Keratinocyte (primary cell): ENCODE measurements around the gene HIRA. TPM values are rescaled to one million over a fixed set of nuclear protein-coding genes. Genes with fewer than 3 reads are reported as not detected.

Experiments used
- DNase-seq: peaks from one replicate; pipeline ENCODE4 v3.0.0-alpha.2; 2011; ENCODE audit warnings: low read depth, missing footprints, low spot score
- FAIRE-seq: peaks from 2 replicates; lab custom pipeline; 2011; peaks lifted over from hg19 to GRCh38; lab: Jason Lieb, UNC
- H2AFZ ChIP-seq: 2 replicates; pipeline ENCODE4 v1.6.0; 2012; ENCODE audit warnings: low read length, control low read depth, inconsistent platforms; ENCODE audit not compliant: control insufficient read depth
- H3K27ac ChIP-seq: 2 replicates; pipeline ENCODE4 v1.5.1; 2011; ENCODE audit warnings: low read length; ENCODE audit not compliant: control insufficient read depth, insufficient read depth
- H3K27me3 ChIP-seq: 3 replicates; pipeline ENCODE4 v1.6.0; 2011; ENCODE audit warnings: low read length; ENCODE audit not compliant: control insufficient read depth, insufficient read depth; ENCODE audit errors: extremely low read depth
- H3K36me3 ChIP-seq, 2 experiments: 2 replicates in 1 of 2; 3 replicates in 1 of 2; pipeline ENCODE4 v1.5.1; 2011; ENCODE audit warnings: low read length in 2 of 2, mild to moderate bottlenecking in 1 of 2; ENCODE audit not compliant: control insufficient read depth in 2 of 2, insufficient read depth in 2 of 2; ENCODE audit errors: extremely low read depth in 1 of 2
- H3K4me1 ChIP-seq: 3 replicates; pipeline ENCODE4 v1.5.1; 2011; ENCODE audit warnings: low read length; ENCODE audit not compliant: control insufficient read depth, insufficient read depth; ENCODE audit errors: extremely low read depth
- H3K4me2 ChIP-seq: 3 replicates; pipeline ENCODE4 v1.6.0; 2011; ENCODE audit warnings: low read depth, low read length; ENCODE audit not compliant: control insufficient read depth, insufficient read depth; ENCODE audit errors: extremely low read depth
- H3K4me3 ChIP-seq, 3 experiments: fragments of 200-600 bp in 1 of 3; sonication (generic) in 1 of 3; 2 replicates in 2 of 3; 3 replicates in 1 of 3; pipeline ENCODE4 v1.5.1; 2011 to 2016; ENCODE audit warnings: low read length in 3 of 3, mild to moderate bottlenecking in 3 of 3, control low read depth in 2 of 3, inconsistent platforms in 1 of 3, low read depth in 1 of 3, mixed read lengths in 1 of 3, mixed run types in 1 of 3, moderate library complexity in 1 of 3; ENCODE audit not compliant: control insufficient read depth in 2 of 3, insufficient read depth in 2 of 3; ENCODE audit errors: extremely low read depth in 1 of 3
- H3K79me2 ChIP-seq: 2 replicates; pipeline ENCODE4 v1.6.0; 2012; ENCODE audit warnings: low read length; ENCODE audit not compliant: control insufficient read depth, insufficient read depth
- H3K9ac ChIP-seq: 3 replicates; pipeline ENCODE4 v1.6.0; 2011; ENCODE audit warnings: low read length; ENCODE audit not compliant: control insufficient read depth, insufficient read depth; ENCODE audit errors: extremely low read depth
- H3K9me1 ChIP-seq: 3 replicates; pipeline ENCODE4 v1.6.0; 2011; ENCODE audit warnings: low read length; ENCODE audit not compliant: control insufficient read depth, insufficient read depth; ENCODE audit errors: extremely low read depth
- H3K9me3 ChIP-seq: 2 replicates; pipeline ENCODE4 v1.5.1; 2012; ENCODE audit warnings: low read depth, low read length; ENCODE audit not compliant: control insufficient read depth
- H4K20me1 ChIP-seq: 3 replicates; pipeline ENCODE4 v1.6.0; 2011; ENCODE audit warnings: low read length; ENCODE audit not compliant: control insufficient read depth, insufficient read depth; ENCODE audit errors: extremely low read depth
- CTCF ChIP-seq, 3 experiments: IDR thresholded peaks in 1 of 3; conservative IDR thresholded peaks in 1 of 3; optimal IDR thresholded peaks in 1 of 3; 2 replicates in 2 of 3; 3 replicates in 1 of 3; pipeline versions ENCODE3 to v1.5.1; 2011; ENCODE audit warnings: low read length in 3 of 3, mild to moderate bottlenecking in 3 of 3, moderate library complexity in 2 of 3, control low read depth in 1 of 3, inconsistent platforms in 1 of 3; ENCODE audit not compliant: insufficient read depth in 2 of 3; ENCODE audit errors: extremely low read depth in 1 of 3
- EZH2 ChIP-seq: IDR thresholded peaks from one replicate; pipeline ENCODE4 v1.6.1; 2012; ENCODE audit warnings: inconsistent platforms, mild to moderate bottlenecking, low read length, moderate library complexity
- dilution Hi-C: fragments of 300-500 bp; cut with MboI; formaldehyde crosslinking; loops from one replicate; pipeline ENCODE4 v1.7.0; 2020; ENCODE audit warnings: low sequenced_read_pairs; ENCODE audit not compliant: extremely low pct_ligation_motif_present
- polyA plus RNA-seq, 5 experiments: library from polyadenylated mRNA; depleted of rRNA in 3 of 5; stranded (reverse) in 3 of 5; stranded (forward) in 1 of 5; unstranded in 1 of 5; fragments of >200 nt; gene quantifications; 1 replicate in 1 of 5; 2 replicates in 3 of 5; 3 replicates in 1 of 5; pipeline versions ENCODE4 v1.2.1 to v1.2.3, GENCODE V29; 2011 to 2012; ENCODE audit warnings: missing spikeins in 2 of 5, low read depth in 1 of 5, low replicate concordance in 1 of 5

HIRA gene
- polyA plus RNA-seq, 1 donor (not counting 4 experiments of a cell fraction or from before 2014, with no cell fraction given), result 16.7 TPM

- no peaks in the 10 kb centered on the region for H3K9me1 ChIP-seq
- H3K36me3 ChIP-seq, result peaks cover 38 to 44% of the 10 kb centered on the region in 2 experiments
- H3K27me3 ChIP-seq, result no peaks in the 10 kb centered on the region
- H2AFZ ChIP-seq, result no peak overlapping the region
- TF ChIP-seq CTCF (optimal IDR thresholded peaks at IDR 0.05 in 1 of 3, IDR thresholded peaks at IDR 0.05 in 1 of 3, conservative IDR thresholded peaks at IDR 0.05 in 1 of 3; ENCODE audit: extremely low read depth in 1 of 3, insufficient read depth in 2 of 3, low read length in 3 of 3), result no peak
- no peak for TF ChIP-seq EZH2
- FAIRE-seq, result no peak
- H3K79me2 ChIP-seq, result no peaks in the 10 kb centered on the region
- DNase-seq, result no peak
- H3K4me3 ChIP-seq, result no peak overlapping the region
- no peak overlapping the region for H3K4me2 ChIP-seq
- no peaks in the 10 kb centered on the region for H3K9me3 ChIP-seq
- H4K20me1 ChIP-seq, result no peaks in the 10 kb centered on the region
- H3K27ac ChIP-seq, result no peak overlapping the region
- H3K9ac ChIP-seq, result no peak overlapping the region
- no peaks in the 10 kb centered on the region for H3K4me1 ChIP-seq
- dilution Hi-C loops, result no loop called here
Observed at GRCh38 chr22:19398206-19398605, 33.3 kb downstream of the HIRA start.

GRCh38 chr22:19397734-19398104, 33.8 kb downstream of the HIRA start:
- H3K79me2 ChIP-seq, result no peaks in the 10 kb centered on the region
- no peak overlapping the region for H2AFZ ChIP-seq
- no peaks in the 10 kb centered on the region for H3K9me3 ChIP-seq
- dilution Hi-C loops, result no loop called here
- no peak overlapping the region for H3K27ac ChIP-seq
- H3K36me3 ChIP-seq, result peaks cover 40 to 44% of the 10 kb centered on the region in 2 experiments
- H3K27me3 ChIP-seq, result no peaks in the 10 kb centered on the region
- TF ChIP-seq CTCF (optimal IDR thresholded peaks at IDR 0.05 in 1 of 3, IDR thresholded peaks at IDR 0.05 in 1 of 3, conservative IDR thresholded peaks at IDR 0.05 in 1 of 3; ENCODE audit: extremely low read depth in 1 of 3, insufficient read depth in 2 of 3, low read length in 3 of 3) (no peak), EZH2 (no peak)
- no peak overlapping the region for H3K9ac ChIP-seq
- no peak overlapping the region for H3K4me2 ChIP-seq
- DNase-seq (no peak), FAIRE-seq (no peak)
- no peak overlapping the region for H3K4me3 ChIP-seq
- no peaks in the 10 kb centered on the region for H3K9me1 ChIP-seq
- H3K4me1 ChIP-seq, result no peaks in the 10 kb centered on the region
- H4K20me1 ChIP-seq, result no peaks in the 10 kb centered on the region
